ENCODE results near the gene GJB6.
A peak's percentile ranks its signal among the peaks of the same experiment; 100 is the strongest.

Gene GJB6

GRCh38 chr13:20185366-20186056, 46.6 kb downstream of the GJB6 start:
- DNase-seq = no peak

- peak; percentile 72 for DNase-seq
Measured at GRCh38 chr13:20182231-20182846, 49.8 kb downstream of the GJB6 start.

- DNase-seq = no peak
Measured at GRCh38 chr13:20181188-20181587, 50.9 kb downstream of the GJB6 start.

- DNase-seq = no peak
Measured at GRCh38 chr13:20178156-20178555, 54.0 kb downstream of the GJB6 start.

GRCh38 chr13:20177049-20177831, 54.9 kb downstream of the GJB6 start:
- no peak for DNase-seq

GRCh38 chr13:20175907-20176652, 56.0 kb downstream of the GJB6 start:
- no peak for DNase-seq

- DNase-seq = no peak
Measured at GRCh38 chr13:20175406-20175794, 56.7 kb downstream of the GJB6 start.

- DNase-seq = peak; percentile 68
Measured at GRCh38 chr13:20174656-20175405, 57.3 kb downstream of the GJB6 start.

- no peak for DNase-seq
Measured at GRCh38 chr13:20173116-20173746, 58.9 kb downstream of the GJB6 start.
